ENCODE results near the gene LRRC25. TPM values are rescaled to one million over a fixed set of nuclear protein-coding genes. Genes with fewer than 3 reads are reported as not detected.

LRRC25 gene
- total RNA-seq, 3 donors from 2014 or later: 3.9 to 27.2 (median 7.2) TPM

DNA sequence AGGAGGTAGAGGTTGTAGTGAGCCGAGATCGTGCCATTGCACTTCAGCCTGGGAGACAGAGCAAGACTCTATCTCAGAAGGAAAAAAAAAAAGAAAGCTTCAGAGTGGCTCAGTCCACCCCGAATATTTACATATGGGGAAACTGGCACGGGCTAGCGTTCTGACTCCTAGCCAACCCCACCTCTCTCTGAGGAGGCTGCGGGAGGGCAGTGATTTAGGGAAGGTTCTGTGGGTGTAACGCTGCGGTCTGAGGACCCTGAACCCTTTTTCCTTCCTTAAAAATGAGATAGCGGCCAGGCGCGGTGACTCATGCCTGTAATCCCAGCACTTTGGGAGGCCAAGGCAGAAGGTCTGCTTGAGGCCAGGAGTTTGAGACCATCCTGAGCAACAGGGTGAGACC lies 5.0 kb downstream of the LRRC25 start:
- H3K9me3 ChIP-seq: no peaks in the 10 kb centered on the region
- no peaks in the 10 kb centered on the region for H3K4me1 ChIP-seq
- H3K27ac ChIP-seq: no peak overlapping the region
- no peak overlapping the region for H3K4me3 ChIP-seq
- H3K27me3 ChIP-seq: peaks cover 2 to 5% of the 10 kb centered on the region in 2 donors
- no peak for DNase-seq (ENCODE audit: low spot score in 2 of 2)
- intact Hi-C loops (cut with DNase I; ENCODE audit: low total_unique reads): no loop called here
- no peaks in the 10 kb centered on the region for H3K36me3 ChIP-seq
- TF ChIP-seq POLR2AphosphoS5 (IDR thresholded peaks at IDR 0.05) (no peak), POLR2A (IDR thresholded peaks at IDR 0.05) (no peak)
- TF ChIP-seq, protein P1, sequence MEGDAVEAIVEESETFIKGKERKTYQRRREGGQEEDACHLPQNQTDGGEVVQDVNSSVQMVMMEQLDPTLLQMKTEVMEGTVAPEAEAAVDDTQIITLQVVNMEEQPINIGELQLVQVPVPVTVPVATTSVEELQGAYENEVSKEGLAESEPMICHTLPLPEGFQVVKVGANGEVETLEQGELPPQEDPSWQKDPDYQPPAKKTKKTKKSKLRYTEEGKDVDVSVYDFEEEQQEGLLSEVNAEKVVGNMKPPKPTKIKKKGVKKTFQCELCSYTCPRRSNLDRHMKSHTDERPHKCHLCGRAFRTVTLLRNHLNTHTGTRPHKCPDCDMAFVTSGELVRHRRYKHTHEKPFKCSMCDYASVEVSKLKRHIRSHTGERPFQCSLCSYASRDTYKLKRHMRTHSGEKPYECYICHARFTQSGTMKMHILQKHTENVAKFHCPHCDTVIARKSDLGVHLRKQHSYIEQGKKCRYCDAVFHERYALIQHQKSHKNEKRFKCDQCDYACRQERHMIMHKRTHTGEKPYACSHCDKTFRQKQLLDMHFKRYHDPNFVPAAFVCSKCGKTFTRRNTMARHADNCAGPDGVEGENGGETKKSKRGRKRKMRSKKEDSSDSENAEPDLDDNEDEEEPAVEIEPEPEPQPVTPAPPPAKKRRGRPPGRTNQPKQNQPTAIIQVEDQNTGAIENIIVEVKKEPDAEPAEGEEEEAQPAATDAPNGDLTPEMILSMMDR (IDR thresholded peaks at IDR 0.05): no peak

DNA sequence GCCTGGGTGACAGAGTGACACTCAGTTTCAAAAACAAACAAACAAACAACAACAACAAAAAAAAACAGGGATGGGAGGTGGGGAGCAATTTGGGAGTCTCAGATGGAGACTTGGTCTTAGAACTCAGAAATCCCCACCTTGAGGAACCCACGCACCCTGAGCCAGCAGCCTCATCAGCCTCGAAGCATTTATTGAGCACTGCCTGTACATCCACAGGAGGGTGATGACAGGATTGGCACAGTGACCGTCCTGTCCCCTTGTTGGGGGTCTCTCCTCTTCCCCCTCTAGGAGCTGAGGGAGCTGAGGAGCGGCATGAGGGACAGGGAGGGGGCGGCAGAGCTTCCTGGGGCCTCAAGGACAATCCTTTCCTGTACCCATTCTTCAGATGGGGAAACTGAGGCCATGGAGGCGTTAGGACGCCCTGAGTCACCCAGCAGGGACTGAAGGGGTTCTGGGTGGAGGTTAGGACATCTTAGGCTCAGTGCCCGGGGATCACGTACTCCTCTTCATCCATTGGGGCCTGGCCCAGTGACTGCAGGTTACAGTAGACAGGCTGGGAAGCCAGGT lies 5.8 kb downstream of the LRRC25 start:
- no peaks in the 10 kb centered on the region for H3K36me3 ChIP-seq
- no peaks in the 10 kb centered on the region for H3K27me3 ChIP-seq
- H3K9me3 ChIP-seq: no peaks in the 10 kb centered on the region
- DNase-seq (ENCODE audit: low spot score in 2 of 2): no peak
- TF ChIP-seq POLR2AphosphoS5 (IDR thresholded peaks at IDR 0.05): no peak
- H3K4me3 ChIP-seq: no peak overlapping the region
- intact Hi-C loops (cut with DNase I; ENCODE audit: low total_unique reads): no loop called here
- H3K4me1 ChIP-seq: no peaks in the 10 kb centered on the region
- H3K27ac ChIP-seq: no peak overlapping the region

DNA sequence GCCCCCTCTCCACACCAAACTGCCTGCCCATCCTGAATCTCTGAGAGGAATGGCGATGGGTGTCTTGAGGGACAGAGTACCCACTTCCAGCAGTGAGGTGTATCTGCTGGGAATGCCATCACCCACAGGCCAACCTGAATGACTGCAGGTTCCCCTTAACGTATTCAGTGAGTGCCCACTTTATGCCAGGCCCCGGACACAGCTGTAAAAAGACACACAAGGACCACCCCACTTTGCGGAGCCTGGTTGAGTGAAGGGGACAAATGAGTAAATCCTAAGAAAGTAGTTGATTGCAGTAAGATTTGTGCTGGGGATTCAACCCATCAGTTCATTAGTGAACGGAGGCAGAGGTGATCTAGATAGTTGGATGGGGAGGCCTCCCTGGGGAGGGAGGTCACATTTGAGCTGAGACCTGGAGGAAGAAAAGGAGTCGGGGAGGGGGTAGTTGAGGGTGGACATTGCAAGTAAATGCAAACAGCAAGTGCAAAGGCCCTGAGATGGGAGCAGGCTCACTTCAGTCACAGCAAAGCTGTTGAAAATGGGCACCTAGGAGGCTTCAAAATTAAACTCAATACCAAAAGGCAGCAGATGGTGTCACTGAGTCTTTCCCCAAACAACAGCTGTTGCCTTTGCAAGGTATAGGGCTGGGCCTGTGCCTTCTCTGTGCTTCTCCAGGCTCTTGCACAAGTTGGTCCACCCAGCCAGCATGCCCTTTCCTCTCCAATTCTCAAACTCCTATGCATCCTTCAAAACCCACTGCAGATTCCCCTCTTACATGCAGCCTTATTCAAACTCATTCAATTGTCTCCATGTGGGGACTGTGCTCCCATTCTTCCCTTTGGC lies 7.1 kb downstream of the LRRC25 start:
- Histone ChIP-seq H3K27me3 (no peaks in the 10 kb centered on the region), H3K27ac (no peak overlapping the region), H3K4me1 (no peaks in the 10 kb centered on the region), H3K9me3 (no peaks in the 10 kb centered on the region), H3K4me3 (no peak overlapping the region), H3K36me3 (no peaks in the 10 kb centered on the region)
- intact Hi-C loops (cut with DNase I; ENCODE audit: low total_unique reads): no loop called here
- TF ChIP-seq, protein P1 (IDR thresholded peaks at IDR 0.05): no peak
- TF ChIP-seq POLR2A (IDR thresholded peaks at IDR 0.05) (no peak), POLR2AphosphoS5 (IDR thresholded peaks at IDR 0.05) (no peak)
- DNase-seq (ENCODE audit: low spot score in 2 of 2): no peak

DNA sequence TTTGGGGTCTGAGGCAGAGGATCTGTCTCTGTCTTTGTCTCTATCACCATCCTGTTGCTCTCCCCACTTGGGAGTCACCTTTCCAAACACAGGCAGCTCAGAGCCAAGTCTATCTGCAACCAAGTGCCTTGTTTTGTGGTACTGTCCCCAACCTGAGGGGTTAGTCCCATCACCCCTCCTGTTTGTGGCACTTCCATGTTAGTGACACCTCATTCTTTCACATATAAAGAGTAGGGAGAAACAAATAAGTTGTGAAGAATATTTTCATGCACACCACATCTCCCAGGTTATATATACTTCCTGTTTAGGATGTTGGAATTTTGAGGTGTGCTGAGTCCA lies 7.7 kb downstream of the LRRC25 start:
- Histone ChIP-seq H3K27me3 (no peaks in the 10 kb centered on the region), H3K36me3 (no peaks in the 10 kb centered on the region), H3K4me3 (no peak overlapping the region), H3K9me3 (no peaks in the 10 kb centered on the region), H3K4me1 (no peaks in the 10 kb centered on the region), H3K27ac (no peak overlapping the region)
- TF ChIP-seq, protein P1 (IDR thresholded peaks at IDR 0.05): no peak
- TF ChIP-seq POLR2A (IDR thresholded peaks at IDR 0.05): no peak
- no peak for TF ChIP-seq POLR2AphosphoS5 (IDR thresholded peaks at IDR 0.05)
- DNase-seq (ENCODE audit: low spot score in 2 of 2): no peak
- intact Hi-C loops (cut with DNase I; ENCODE audit: low total_unique reads): loop anchor here (10.0 kb wide), 1 partner anchor 1855 kb away; no protein-coding TSS in a partner anchor

DNA sequence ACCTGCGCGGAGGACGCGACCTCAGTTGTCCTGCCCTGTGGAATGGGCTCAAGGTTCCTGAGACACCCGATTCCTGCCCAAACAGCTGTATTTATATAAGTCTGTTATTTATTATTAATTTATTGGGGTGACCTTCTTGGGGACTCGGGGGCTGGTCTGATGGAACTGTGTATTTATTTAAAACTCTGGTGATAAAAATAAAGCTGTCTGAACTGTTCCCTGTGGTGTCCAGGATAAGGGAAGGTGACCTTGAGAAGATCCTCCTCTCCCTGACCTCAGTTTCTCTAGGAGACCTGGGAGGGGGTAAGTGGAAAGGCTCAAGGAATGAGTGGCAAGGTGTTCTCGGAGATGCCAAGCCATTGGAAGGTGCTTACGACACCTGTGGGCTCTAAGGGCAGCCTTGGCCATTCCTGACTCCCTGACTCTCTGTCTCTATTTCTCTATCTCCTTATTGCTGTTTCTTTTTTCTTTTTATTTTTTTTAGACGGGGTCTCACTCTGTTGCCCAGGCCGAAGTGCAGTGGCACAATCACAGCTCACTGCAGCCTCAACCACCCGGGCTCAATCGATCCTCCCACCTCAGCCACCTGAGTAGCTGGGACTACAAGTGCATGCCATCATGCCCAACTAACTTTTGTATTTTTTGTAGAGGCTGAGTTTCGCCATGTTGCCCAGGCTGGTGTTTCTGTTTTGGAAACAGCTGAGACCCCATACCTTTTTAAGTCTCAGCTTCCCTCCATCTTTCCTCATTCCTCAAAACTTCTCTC lies 8.3 kb downstream of the LRRC25 start:
- no peaks in the 10 kb centered on the region for H3K27me3 ChIP-seq
- peak overlapping the region in 2 of 3 donors; percentile 46 to 65 for H3K4me3 ChIP-seq
- TF ChIP-seq POLR2AphosphoS5 (IDR thresholded peaks at IDR 0.05) (no peak), POLR2A (IDR thresholded peaks at IDR 0.05) (no peak)
- TF ChIP-seq, protein P1 (IDR thresholded peaks at IDR 0.05): no peak
- DNase-seq (ENCODE audit: low spot score in 2 of 2): no peak
- H3K36me3 ChIP-seq: no peaks in the 10 kb centered on the region
- H3K27ac ChIP-seq: peak overlapping the region in 1 of 2 donors; percentile 50
- no peaks in the 10 kb centered on the region for H3K9me3 ChIP-seq
- intact Hi-C loops (cut with DNase I; ENCODE audit: low total_unique reads): loop anchor here (1.0 to 10.0 kb wide), 2 partner anchors 23 to 1854 kb away; no protein-coding TSS in a partner anchor
- no peaks in the 10 kb centered on the region for H3K4me1 ChIP-seq

Data from breast epithelium (tissue), 4 donors.